ENCODE measurements around the gene FBXO41. TPM values are rescaled to one million over a fixed set of nuclear protein-coding genes. Genes with fewer than 3 reads are reported as not detected.

The FBXO41 gene
- total RNA-seq, 1 donor from 2014 or later: 14.0 TPM

- no peak for DNase-seq
- no peaks in the 10 kb centered on the region for H3K4me1 Mint-ChIP-seq (ENCODE audit: low read depth, unreplicated experiment)
- H3K27me3 Mint-ChIP-seq (ENCODE audit: unreplicated experiment): peaks cover 31% of the 10 kb centered on the region
- no peak overlapping the region for H3K27ac Mint-ChIP-seq (ENCODE audit: unreplicated experiment)
- H3K9me3 Mint-ChIP-seq (ENCODE audit: unreplicated experiment): peaks cover 5% of the 10 kb centered on the region
- peak overlapping the region; percentile 5 for H3K4me3 Mint-ChIP-seq (ENCODE audit: unreplicated experiment)
- peaks cover 20% of the 10 kb centered on the region for H3K36me3 Mint-ChIP-seq (ENCODE audit: unreplicated experiment)
- TF ChIP-seq, protein P1, sequence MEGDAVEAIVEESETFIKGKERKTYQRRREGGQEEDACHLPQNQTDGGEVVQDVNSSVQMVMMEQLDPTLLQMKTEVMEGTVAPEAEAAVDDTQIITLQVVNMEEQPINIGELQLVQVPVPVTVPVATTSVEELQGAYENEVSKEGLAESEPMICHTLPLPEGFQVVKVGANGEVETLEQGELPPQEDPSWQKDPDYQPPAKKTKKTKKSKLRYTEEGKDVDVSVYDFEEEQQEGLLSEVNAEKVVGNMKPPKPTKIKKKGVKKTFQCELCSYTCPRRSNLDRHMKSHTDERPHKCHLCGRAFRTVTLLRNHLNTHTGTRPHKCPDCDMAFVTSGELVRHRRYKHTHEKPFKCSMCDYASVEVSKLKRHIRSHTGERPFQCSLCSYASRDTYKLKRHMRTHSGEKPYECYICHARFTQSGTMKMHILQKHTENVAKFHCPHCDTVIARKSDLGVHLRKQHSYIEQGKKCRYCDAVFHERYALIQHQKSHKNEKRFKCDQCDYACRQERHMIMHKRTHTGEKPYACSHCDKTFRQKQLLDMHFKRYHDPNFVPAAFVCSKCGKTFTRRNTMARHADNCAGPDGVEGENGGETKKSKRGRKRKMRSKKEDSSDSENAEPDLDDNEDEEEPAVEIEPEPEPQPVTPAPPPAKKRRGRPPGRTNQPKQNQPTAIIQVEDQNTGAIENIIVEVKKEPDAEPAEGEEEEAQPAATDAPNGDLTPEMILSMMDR (IDR thresholded peaks at IDR 0.05; ENCODE audit: partially characterized antibody, unreplicated experiment): no peak
Observed at GRCh38 chr2:73267008-73267407, 17.3 kb downstream of the FBXO41 start.

DNA sequence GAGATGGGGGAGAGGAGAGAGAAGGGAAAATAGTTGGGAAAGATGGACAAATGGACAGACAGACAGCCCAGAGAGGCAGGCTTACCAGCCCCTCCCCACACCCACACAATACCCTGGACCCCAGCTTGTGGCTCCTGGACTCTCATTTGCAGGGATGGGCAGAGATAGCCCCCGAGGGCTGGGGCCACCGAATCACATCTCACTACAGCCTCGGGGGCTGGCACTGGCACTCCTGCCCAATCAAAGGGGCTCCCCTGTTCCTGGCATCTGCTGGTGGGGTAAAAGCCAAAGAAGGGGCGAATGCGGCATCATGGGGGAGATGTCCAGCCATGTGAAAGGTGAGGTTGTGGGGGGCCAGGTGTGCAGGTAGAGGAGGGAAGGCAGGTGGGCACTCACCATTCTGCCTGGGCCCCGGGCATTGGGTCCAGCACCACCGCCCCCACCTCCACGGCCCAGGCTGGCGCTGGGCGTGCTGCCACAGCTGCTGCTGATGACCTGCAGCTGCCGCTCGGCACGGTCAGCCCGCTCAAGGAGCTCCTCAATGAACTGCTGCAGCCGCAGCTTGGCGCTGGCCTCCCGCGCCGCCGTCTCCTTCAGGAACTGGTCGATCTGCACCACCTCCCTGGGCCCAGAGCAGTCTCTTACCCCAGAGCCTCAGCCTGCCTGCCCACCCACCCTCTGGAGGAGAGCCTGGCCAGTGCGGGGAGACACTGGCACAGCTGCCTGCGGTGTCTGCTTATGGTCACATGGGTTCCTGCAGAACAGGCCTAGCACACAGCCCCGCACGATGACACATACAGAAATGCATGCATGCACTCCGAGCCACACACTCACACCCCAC, 18.0 kb downstream of the FBXO41 start:
- DNase-seq: peak; percentile 19
- Mint-ChIP-seq H3K27ac (ENCODE audit: unreplicated experiment) (no peak overlapping the region), H3K4me1 (ENCODE audit: low read depth, unreplicated experiment) (no peaks in the 10 kb centered on the region), H3K36me3 (ENCODE audit: unreplicated experiment) (peaks cover 20% of the 10 kb centered on the region), H3K9me3 (ENCODE audit: unreplicated experiment) (peaks cover 5% of the 10 kb centered on the region), H3K27me3 (ENCODE audit: unreplicated experiment) (peaks cover 29% of the 10 kb centered on the region), H3K4me3 (ENCODE audit: unreplicated experiment) (no peak overlapping the region)
- TF ChIP-seq, protein P1 (IDR thresholded peaks at IDR 0.05; ENCODE audit: partially characterized antibody, unreplicated experiment): no peak

GRCh38 chr2:73265298-73266060, 18.8 kb downstream of the FBXO41 start:
- peaks cover 22% of the 10 kb centered on the region for H3K27me3 Mint-ChIP-seq (ENCODE audit: unreplicated experiment)
- H3K36me3 Mint-ChIP-seq (ENCODE audit: unreplicated experiment): peaks cover 15% of the 10 kb centered on the region
- H3K9me3 Mint-ChIP-seq (ENCODE audit: unreplicated experiment): peaks cover 3% of the 10 kb centered on the region
- H3K27ac Mint-ChIP-seq (ENCODE audit: unreplicated experiment): no peak overlapping the region
- TF ChIP-seq, protein P1 (IDR thresholded peaks at IDR 0.05; ENCODE audit: partially characterized antibody, unreplicated experiment): no peak
- no peak for DNase-seq
- no peak overlapping the region for H3K4me3 Mint-ChIP-seq (ENCODE audit: unreplicated experiment)
- no peaks in the 10 kb centered on the region for H3K4me1 Mint-ChIP-seq (ENCODE audit: low read depth, unreplicated experiment)

DNA sequence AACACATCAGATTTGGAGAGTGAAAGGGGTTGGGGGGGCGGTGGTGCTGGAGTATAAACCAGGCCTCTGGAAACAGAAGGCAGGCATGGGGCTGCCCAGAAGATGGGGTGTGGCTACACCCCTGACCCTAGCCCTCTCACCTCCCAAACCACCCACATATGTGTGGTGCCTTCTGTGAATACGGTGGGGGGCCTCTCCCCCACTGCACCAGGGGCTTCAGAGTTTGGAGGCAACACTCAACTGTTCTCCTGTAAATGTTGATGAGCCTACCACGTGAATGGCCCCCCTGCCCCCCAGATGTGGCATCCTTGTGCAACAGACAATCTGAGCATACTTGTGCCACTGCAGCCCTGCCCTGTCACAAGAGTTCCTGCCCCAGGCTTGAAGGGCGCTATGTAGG, 19.5 kb downstream of the FBXO41 start:
- no peaks in the 10 kb centered on the region for H3K4me1 Mint-ChIP-seq (ENCODE audit: low read depth, unreplicated experiment)
- H3K27ac Mint-ChIP-seq (ENCODE audit: unreplicated experiment): no peak overlapping the region
- TF ChIP-seq, protein P1 (IDR thresholded peaks at IDR 0.05; ENCODE audit: partially characterized antibody, unreplicated experiment): no peak
- peaks cover 3% of the 10 kb centered on the region for H3K9me3 Mint-ChIP-seq (ENCODE audit: unreplicated experiment)
- H3K36me3 Mint-ChIP-seq (ENCODE audit: unreplicated experiment): peaks cover 11% of the 10 kb centered on the region
- no peak for DNase-seq
- peaks cover 18% of the 10 kb centered on the region for H3K27me3 Mint-ChIP-seq (ENCODE audit: unreplicated experiment)
- no peak overlapping the region for H3K4me3 Mint-ChIP-seq (ENCODE audit: unreplicated experiment)

DNA sequence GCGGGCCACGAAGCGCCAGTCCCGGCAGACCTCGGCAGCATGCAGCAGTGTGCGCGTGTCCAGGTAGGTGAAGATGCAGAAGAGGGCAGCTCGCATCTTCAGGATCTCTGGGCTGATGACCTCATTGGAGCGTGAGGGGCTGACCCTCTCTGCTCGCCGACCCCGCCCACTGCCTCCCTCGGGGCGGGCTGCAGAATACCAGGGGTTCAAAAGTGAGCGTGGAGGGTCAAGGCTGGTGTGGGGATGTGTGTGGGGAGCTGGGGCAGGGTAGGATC, 20.0 kb downstream of the FBXO41 start:
- peaks cover 21% of the 10 kb centered on the region for H3K27me3 Mint-ChIP-seq (ENCODE audit: unreplicated experiment)
- no peak overlapping the region for H3K27ac Mint-ChIP-seq (ENCODE audit: unreplicated experiment)
- H3K36me3 Mint-ChIP-seq (ENCODE audit: unreplicated experiment): peaks cover 9% of the 10 kb centered on the region
- TF ChIP-seq, protein P1 (IDR thresholded peaks at IDR 0.05; ENCODE audit: partially characterized antibody, unreplicated experiment): no peak
- H3K4me3 Mint-ChIP-seq (ENCODE audit: unreplicated experiment): no peak overlapping the region
- H3K4me1 Mint-ChIP-seq (ENCODE audit: low read depth, unreplicated experiment): no peaks in the 10 kb centered on the region
- peaks cover 3% of the 10 kb centered on the region for H3K9me3 Mint-ChIP-seq (ENCODE audit: unreplicated experiment)
- DNase-seq: no peak

Measured in glutamatergic neuron (in vitro differentiated cells).